IMR-90 (cell line): ENCODE results near the gene AGAP1. TPM values are rescaled to one million over a fixed set of nuclear protein-coding genes. Genes with fewer than 3 reads are reported as not detected.

Source experiments
- ATAC-seq: fragments of 200-7000 bp; cut with Tn5 transposase; 2 replicates; pipeline ENCODE4 v1.9.1; 2020; ENCODE audit warnings: low read depth, mild to moderate bottlenecking, moderate library complexity
- BruUV-seq: library from RNA; stranded (reverse); fragments of 400-500 nt; replicated peaks from 2 replicates; lab custom pipeline; 2021; lab: Mats Ljungman, UMichigan
- CTCF ChIA-PET: fragments of 300-600 bp; formaldehyde crosslinking; extraction: SDS; loops from one replicate; lab custom pipeline; 2021; ENCODE audit warnings: antibody characterized with exemption; lab: Yijun Ruan, JAX
- POLR2A ChIA-PET: fragments of 300-600 bp; sonication (Branson Sonifier 250); formaldehyde crosslinking; loops from one replicate; lab custom pipeline; 2022; ENCODE audit warnings: antibody characterized with exemption; ENCODE audit not compliant: unreplicated experiment; lab: Charles Lee
- DNase-seq: peaks from one replicate; pipeline ENCODE4 v3.0.0; 2013
- H2AFZ ChIP-seq: replicated peaks from 2 replicates; pipeline ENCODE3; 2013; ENCODE audit warnings: low read length, mild to moderate bottlenecking; ENCODE audit not compliant: poor library complexity
- H2AK5ac ChIP-seq: 2 replicates; pipeline ENCODE4 v1.6.1; 2013; ENCODE audit warnings: low read depth, low read length, inconsistent platforms
- H2AK9ac ChIP-seq: replicated peaks from 2 replicates; pipeline ENCODE3; 2013; ENCODE audit warnings: mild to moderate bottlenecking, low read depth, low read length, moderate library complexity; ENCODE audit not compliant: poor library complexity
- H2BK120ac ChIP-seq: 2 replicates; pipeline ENCODE4 v1.6.1; 2013; ENCODE audit warnings: low read depth, low read length, inconsistent platforms
- H2BK15ac ChIP-seq: 3 replicates; pipeline ENCODE4 v1.6.1; 2013; ENCODE audit warnings: low read depth, low read length, inconsistent platforms
- H2BK20ac ChIP-seq: 2 replicates; pipeline ENCODE4 v1.6.1; 2013; ENCODE audit warnings: low read depth, mild to moderate bottlenecking, inconsistent platforms, low read length, moderate library complexity
- H2BK5ac ChIP-seq: 2 replicates; pipeline ENCODE4 v1.6.1; 2013; ENCODE audit warnings: mild to moderate bottlenecking, low read depth, low read length, inconsistent platforms; ENCODE audit not compliant: poor library complexity, severe bottlenecking
- H3K14ac ChIP-seq: replicated peaks from 2 replicates; pipeline ENCODE4 v1.6.1; 2013; ENCODE audit warnings: low read depth, low read length, inconsistent platforms
- H3K18ac ChIP-seq: 2 replicates; pipeline ENCODE4 v1.6.1; 2013; ENCODE audit warnings: low read depth, low read length, control low read depth
- H3K23ac ChIP-seq: 2 replicates; pipeline ENCODE4 v1.6.1; 2013; ENCODE audit warnings: low read depth, low read length, inconsistent platforms
- H3K27ac ChIP-seq: 2 replicates; pipeline ENCODE4 v1.5.1; 2013; ENCODE audit warnings: mild to moderate bottlenecking, control low read depth, low read length; ENCODE audit not compliant: insufficient read depth
- H3K27me3 ChIP-seq: 2 replicates; pipeline ENCODE4 v1.6.1; 2013; ENCODE audit warnings: low read length; ENCODE audit not compliant: control insufficient read depth, insufficient read depth
- H3K36me3 ChIP-seq: 2 replicates; pipeline ENCODE4 v1.6.1; 2013; ENCODE audit warnings: low read length, mixed read lengths; ENCODE audit not compliant: control insufficient read depth, insufficient read depth
- H3K4ac ChIP-seq: 2 replicates; pipeline ENCODE4 v1.6.1; 2013; ENCODE audit warnings: low read depth, low read length, inconsistent platforms
- H3K4me1 ChIP-seq: 2 replicates; pipeline ENCODE4 v1.6.1; 2013; ENCODE audit warnings: low read length, mixed read lengths; ENCODE audit not compliant: control insufficient read depth, insufficient read depth
- H3K4me2 ChIP-seq: 2 replicates; pipeline ENCODE4 v1.6.1; 2013; ENCODE audit warnings: low read depth, mild to moderate bottlenecking, control low read depth, low read length, moderate library complexity
- H3K4me3 ChIP-seq: 2 replicates; pipeline ENCODE4 v1.5.1; 2013; ENCODE audit warnings: low read depth, mild to moderate bottlenecking, control low read depth, low read length, moderate library complexity; ENCODE audit not compliant: insufficient read depth
- H3K56ac ChIP-seq: 2 replicates; pipeline ENCODE4 v1.6.1; 2013; ENCODE audit warnings: low read length, inconsistent platforms; ENCODE audit not compliant: insufficient read depth; ENCODE audit errors: extremely low read depth
- H3K79me1 ChIP-seq, 2 experiments: 2 replicates each; pipeline ENCODE4 v1.6.1; 2013; ENCODE audit warnings: low read length in 2 of 2, inconsistent platforms in 1 of 2, low read depth in 1 of 2
- H3K9ac ChIP-seq: 2 replicates; pipeline ENCODE4 v1.6.1; 2013; ENCODE audit warnings: low read depth, low read length, control low read depth
- H3K9me1 ChIP-seq: 2 replicates; pipeline ENCODE4 v1.6.1; 2013; ENCODE audit warnings: low read length, inconsistent platforms; ENCODE audit not compliant: insufficient read depth
- H3K9me3 ChIP-seq: 2 replicates; pipeline ENCODE4 v1.6.1; 2013; ENCODE audit warnings: low read length; ENCODE audit not compliant: control insufficient read depth, insufficient read depth
- H4K20me1 ChIP-seq: 2 replicates; pipeline ENCODE4 v1.6.1; 2013; ENCODE audit warnings: low read length, inconsistent platforms; ENCODE audit not compliant: insufficient read depth
- H4K5ac ChIP-seq: 2 replicates; pipeline ENCODE4 v1.6.1; 2013; ENCODE audit warnings: mild to moderate bottlenecking, low read depth, low read length, control low read depth
- H4K8ac ChIP-seq, 2 experiments: 2 replicates each; pipeline ENCODE4 v1.6.1; 2013; ENCODE audit warnings: low read depth in 2 of 2, low read length in 2 of 2, control low read depth in 1 of 2, inconsistent platforms in 1 of 2
- H4K91ac ChIP-seq: 2 replicates; pipeline ENCODE4 v1.6.1; 2013; ENCODE audit warnings: low read depth, low read length, inconsistent platforms; ENCODE audit not compliant: insufficient read depth
- CHD1 ChIP-seq: IDR thresholded peaks from 2 replicates; pipeline ENCODE4 v1.6.1; 2012; ENCODE audit warnings: low read depth, low read length, improper control_type of control experiment
- ELK1 ChIP-seq: fragments of 150-350 bp; IDR thresholded peaks from 2 replicates; pipeline ENCODE4 v1.6.1; 2016; ENCODE audit warnings: low read depth, mild to moderate bottlenecking, low read length, moderate library complexity, borderline replicate concordance
- MAZ ChIP-seq: IDR thresholded peaks from 2 replicates; pipeline ENCODE4 v1.6.1; 2012; ENCODE audit warnings: low read depth, mild to moderate bottlenecking, low read length, improper control_type of control experiment, moderate library complexity, borderline replicate concordance
- RCOR1 ChIP-seq: IDR thresholded peaks from 2 replicates; pipeline ENCODE4 v1.6.1; 2012; ENCODE audit warnings: mild to moderate bottlenecking, low read length, improper control_type of control experiment; ENCODE audit not compliant: insufficient replicate concordance
- RFX5 ChIP-seq: IDR thresholded peaks from 2 replicates; pipeline ENCODE4 v1.8.0; 2012; ENCODE audit warnings: low read depth, mild to moderate bottlenecking, low read length, moderate library complexity
- WGBS, 2 experiments: methylation state at CpG; one replicate each; pipeline versions ENCODE4 v1.1.5 to v1.1.7; 2013; ENCODE audit warnings: missing lambda C conversion rate in 2 of 2; ENCODE audit not compliant: insufficient read length in 1 of 2; ENCODE audit errors: extremely low coverage in 2 of 2; 5-methylcytosine and 5-hydroxymethylcytosine counted together
- dilution Hi-C: fragments of 300-500 bp; cut with HindIII; formaldehyde crosslinking; loops from one replicate; pipeline ENCODE4 v1.14.3; 2018; ENCODE audit warnings: low sequenced_read_pairs; ENCODE audit not compliant: unreplicated experiment
- in situ Hi-C: fragments of 300-500 bp; cut with MboI; formaldehyde crosslinking; loops from 3 replicates; pipeline ENCODE4 v1.14.3; 2019; ENCODE audit warnings: low sequenced_read_pairs, inconsistent platforms, mixed read lengths
- intact Hi-C: fragments of 100-400 bp; cut with micrococcal nuclease; formaldehyde crosslinking; loops from 2 replicates; pipeline ENCODE4 v1.10.0; 2022
- polyA plus RNA-seq, 3 experiments: library from polyadenylated mRNA; depleted of rRNA; stranded (reverse); fragments of >200 nt; gene quantifications; 2 replicates each; pipeline ENCODE4 v1.2.3, GENCODE V29; 2012; ENCODE audit warnings: low replicate concordance in 1 of 3
- total RNA-seq: library from RNA; depleted of rRNA; stranded (reverse); fragments of >200 nt; gene quantifications from 2 replicates; pipeline ENCODE4 v1.2.3, GENCODE V29; 2012

Gene AGAP1
- total and polyA plus RNA-seq, 2 of the 4 experiments (the other 2 are of a cell fraction): 15.1 to 16.4 TPM

- no peak overlapping the region for H3K56ac ChIP-seq
- ChIA-PET CTCF (interaction anchor here (1.8 kb wide), 1 partner anchor 20 kb away, joined by 5 read pairs; no protein-coding TSS in a partner anchor), POLR2A (no interaction called here)
- H2AFZ ChIP-seq: no peak overlapping the region
- H3K4me2 ChIP-seq: no peak overlapping the region
- H3K4me1 ChIP-seq: peaks cover 2% of the 10 kb centered on the region; the same call in 1 of the 2 replicates
- H2BK15ac ChIP-seq: no peak overlapping the region
- no CpG with 5 or more reads among the region's 5 CpGs for WGBS, 2 experiments
- no peak overlapping the region for H2BK120ac ChIP-seq
- H3K9me3 ChIP-seq: no peaks in the 10 kb centered on the region
- no peak overlapping the region for H3K18ac ChIP-seq
- no peak overlapping the region for H4K5ac ChIP-seq
- no TSS peak for BruUV-seq
- peaks cover 0 to 7% of the 10 kb centered on the region in 2 experiments; a peak in 2 of 4 replicates for H3K79me1 ChIP-seq
- H3K9me1 ChIP-seq: no peaks in the 10 kb centered on the region; the same call in 1 of the 2 replicates
- no peak for ATAC-seq
- H2BK5ac ChIP-seq: no peak overlapping the region
- peaks cover 3% of the 10 kb centered on the region; the same call in 1 of the 2 replicates for H4K20me1 ChIP-seq
- H3K4me3 ChIP-seq: no peak overlapping the region
- H3K23ac ChIP-seq: no peak overlapping the region
- H2AK5ac ChIP-seq: no peak overlapping the region
- no peak overlapping the region for H4K91ac ChIP-seq
- H4K8ac ChIP-seq: no peak overlapping the region
- no peaks in the 10 kb centered on the region for H3K36me3 ChIP-seq
- DNase-seq: no peak
- H3K27me3 ChIP-seq: no peaks in the 10 kb centered on the region
- H3K27ac ChIP-seq: no peak overlapping the region
- H2BK20ac ChIP-seq: no peak overlapping the region
- no peak overlapping the region for H3K9ac ChIP-seq
- in situ Hi-C loops (no loop called here), intact Hi-C loops (no loop called here), dilution Hi-C loops (loop anchor here (25.0 kb wide), 1 partner anchor 589 kb away; no protein-coding TSS in a partner anchor)
- no peak overlapping the region for H2AK9ac ChIP-seq
- no peak overlapping the region for H3K14ac ChIP-seq
- TF ChIP-seq ELK1 (no peak), MAZ (no peak), RCOR1 (no peak), RFX5 (no peak), CHD1 (no peak)
- H3K4ac ChIP-seq: no peak overlapping the region
Observed at GRCh38 chr2:235726554-235726953, 232.7 kb downstream of the AGAP1 start.
